ENCODE data around the gene ATF6. TPM values are rescaled to one million over a fixed set of nuclear protein-coding genes. Genes with fewer than 3 reads are reported as not detected.

The ATF6 gene
- total and polyA plus RNA-seq, 9 of the 15 experiments (the other 6 are each of a cell fraction or from before 2014, with no cell fraction given) = 11.7 to 32.4 (median 20.4) TPM

GRCh38 chr1:161913482-161914140 is 147.5 kb downstream of the ATF6 start:
- in situ Hi-C loops (cut with MboI) = no loop called here
- TF ChIP-seq GMEB1 (CRISPR knock-in tag; IDR thresholded peaks at IDR 0.05) (no peak), SAFB2 (IDR thresholded peaks at IDR 0.05; ENCODE audit: borderline replicate concordance, low read depth, low read length, severe bottlenecking) (no peak), GATAD2A (IDR thresholded peaks at IDR 0.05) (no peak), CHD7 (IDR thresholded peaks at IDR 0.05; ENCODE audit: low read depth, low read length) (no peak), PCBP2 (IDR thresholded peaks at IDR 0.05; ENCODE audit: low read depth, low read length, poor library complexity, severe bottlenecking) (no peak), KLF1 (tag; IDR thresholded peaks at IDR 0.05) (no peak), GTF2F1 (IDR thresholded peaks at IDR 0.05; ENCODE audit: low read depth, low read length) (no peak), ZKSCAN3 (CRISPR knock-in tag; IDR thresholded peaks at IDR 0.05) (no peak), DDX20 (tag; IDR thresholded peaks at IDR 0.05; ENCODE audit: low read depth) (no peak), ELF4 (CRISPR knock-in tag; IDR thresholded peaks at IDR 0.05) (no peak), SREBF2 (CRISPR knock-in tag; IDR thresholded peaks at IDR 0.05) (no peak)

More at GRCh38 chr1:161913482-161914140, 147.5 kb downstream of the ATF6 start:
- H3K4me3 ChIP-seq = no peak overlapping the region
- H3K9ac ChIP-seq (ENCODE audit: insufficient read depth in 1 of 2, low read depth in 2 of 2, low read length in 2 of 2) = no peak overlapping the region
- no peak overlapping the region for H3K27ac ChIP-seq (ENCODE audit: extremely low read depth, low read depth, low read length)
- H2AFZ ChIP-seq (ENCODE audit: low read depth, low read length) = no peak overlapping the region
- no peaks in the 10 kb centered on the region for H3K4me1 ChIP-seq (replicated peaks in 1 of 2; ENCODE audit: control insufficient read depth in 2 of 2, insufficient read depth in 2 of 2, low read length in 2 of 2)
- DNase-seq (ENCODE audit: extremely low read depth in 1 of 4, low spot score in 3 of 4) (no peak), ATAC-seq (no peak), FAIRE-seq (no peak)
- H3K4me2 ChIP-seq (ENCODE audit: insufficient read depth, low read length) = no peak overlapping the region
- intact Hi-C loops (cut with micrococcal nuclease) = no loop called here
- ChIA-PET CTCF (ENCODE audit: low intra/inter-chr PET ratio) (no interaction called here), POLR2A (no interaction called here)
- H3K79me2 ChIP-seq (ENCODE audit: control insufficient read depth, insufficient read depth, low read length) = no peaks in the 10 kb centered on the region
- no peaks in the 10 kb centered on the region for H4K20me1 ChIP-seq (replicated peaks; ENCODE audit: control insufficient read depth, insufficient read depth, low read length)
- no peaks in the 10 kb centered on the region for H3K9me1 ChIP-seq (ENCODE audit: control insufficient read depth, insufficient read depth, low read length)
- no peaks in the 10 kb centered on the region for H3K9me3 ChIP-seq (replicated peaks; ENCODE audit: control insufficient read depth, insufficient read depth, low read depth, low read length)
- no TSS peak for BruUV-seq (replicated peaks)
- H3K36me3 ChIP-seq (ENCODE audit: control insufficient read depth, insufficient read depth, low read length) = peaks cover 28% of the 10 kb centered on the region; the same call in 2 of the 3 replicates
- no peaks in the 10 kb centered on the region for H3K27me3 ChIP-seq (ENCODE audit: control insufficient read depth in 2 of 2, insufficient read depth in 2 of 2, low read length in 2 of 2)
